Liver (tissue), 9 donors: ENCODE results near the gene EVL. TPM values are rescaled to one million over a fixed set of nuclear protein-coding genes. Genes with fewer than 3 reads are reported as not detected.

ENCODE experiments used
- DNase-seq: peaks from one replicate; pipeline ENCODE4 v3.0.0-alpha.2; 2017; ENCODE audit warnings: low spot score
- H3K27ac ChIP-seq, 2 donors: one replicate each; pipeline ENCODE4 v1.7.0; 2013; ENCODE audit warnings: inconsistent platforms in 2 of 2, low read length in 2 of 2, control low read depth in 1 of 2, low read depth in 1 of 2, mild to moderate bottlenecking in 1 of 2
- H3K27me3 ChIP-seq, 4 donors: one replicate each; pipeline versions ENCODE4 v1.6.1 to v1.7.0; 2013; ENCODE audit warnings: low read length in 3 of 4, inconsistent platforms in 1 of 4, mild to moderate bottlenecking in 1 of 4, moderate library complexity in 1 of 4; ENCODE audit not compliant: control insufficient read depth in 4 of 4, insufficient read depth in 4 of 4
- H3K36me3 ChIP-seq, 4 donors: one replicate each; pipeline versions ENCODE4 v1.6.1 to v1.7.0; 2013; ENCODE audit warnings: low read length in 3 of 4, mild to moderate bottlenecking in 3 of 4, low read depth in 1 of 4, moderate library complexity in 1 of 4; ENCODE audit not compliant: control insufficient read depth in 4 of 4, insufficient read depth in 3 of 4
- H3K4me1 ChIP-seq, 4 donors: one replicate each; pipeline versions ENCODE4 v1.6.1 to v1.7.0; 2013; ENCODE audit warnings: low read length in 3 of 4, mild to moderate bottlenecking in 3 of 4, moderate library complexity in 1 of 4; ENCODE audit not compliant: control insufficient read depth in 4 of 4, insufficient read depth in 4 of 4
- H3K4me3 ChIP-seq, 3 donors: one replicate each; pipeline versions ENCODE4 v1.6.1 to v1.7.0; 2013; ENCODE audit warnings: low read length in 3 of 3, control low read depth in 1 of 3, low read depth in 1 of 3, mild to moderate bottlenecking in 1 of 3
- H3K9ac ChIP-seq, 2 donors: one replicate each; pipeline ENCODE4 v1.7.0; 2013; ENCODE audit warnings: low read length in 2 of 2, mild to moderate bottlenecking in 2 of 2, moderate library complexity in 2 of 2, control low read depth in 1 of 2, low read depth in 1 of 2
- H3K9me3 ChIP-seq, 4 donors: one replicate each; pipeline versions ENCODE4 v1.6.1 to v1.7.0; 2013; ENCODE audit warnings: low read length in 3 of 4; ENCODE audit not compliant: control insufficient read depth in 4 of 4
- EGR1 ChIP-seq, 2 donors: IDR thresholded peaks; 2 replicates each; pipeline ENCODE4 v1.6.1; 2016 to 2018; ENCODE audit warnings: antibody characterized with exemption in 2 of 2, low read depth in 2 of 2
- FOXA1 ChIP-seq: IDR thresholded peaks from 2 replicates; pipeline ENCODE4 v1.6.1; 2016; ENCODE audit warnings: antibody characterized with exemption
- FOXA2 ChIP-seq: IDR thresholded peaks from 2 replicates; pipeline ENCODE4 v1.6.1; 2016; ENCODE audit warnings: antibody characterized with exemption
- HNF4A ChIP-seq, 2 donors: conservative IDR thresholded peaks; 2 replicates each; pipeline ENCODE4 v1.6.1; 2016; ENCODE audit warnings: antibody characterized with exemption in 2 of 2, mild to moderate bottlenecking in 2 of 2
- HNF4G ChIP-seq: IDR thresholded peaks from 2 replicates; pipeline ENCODE4 v1.6.1; 2016; ENCODE audit warnings: antibody characterized with exemption
- NR2F2 ChIP-seq: IDR thresholded peaks from 2 replicates; pipeline ENCODE4 v1.6.1; 2016; ENCODE audit warnings: antibody characterized with exemption
- RAD21 ChIP-seq, 2 donors: IDR thresholded peaks; 2 replicates each; pipeline ENCODE4 v1.6.1; 2016; ENCODE audit warnings: antibody characterized with exemption in 2 of 2, mild to moderate bottlenecking in 2 of 2
- REST ChIP-seq: IDR thresholded peaks from 2 replicates; pipeline ENCODE4 v1.6.1; 2016; ENCODE audit warnings: antibody characterized with exemption, mild to moderate bottlenecking
- SP1 ChIP-seq: IDR thresholded peaks from 2 replicates; pipeline ENCODE4 v1.6.1; 2018; ENCODE audit warnings: antibody characterized with exemption, mild to moderate bottlenecking
- TAF1 ChIP-seq: conservative IDR thresholded peaks from 2 replicates; pipeline ENCODE4 v1.6.1; 2016; ENCODE audit warnings: antibody characterized with exemption, mild to moderate bottlenecking
- YY1 ChIP-seq: IDR thresholded peaks from 2 replicates; pipeline ENCODE4 v1.6.1; 2016; ENCODE audit warnings: antibody characterized with exemption, mild to moderate bottlenecking
- ZBTB33 ChIP-seq: IDR thresholded peaks from 2 replicates; pipeline ENCODE4 v1.6.1; 2016; ENCODE audit warnings: antibody characterized with exemption
- WGBS: extraction: QIAGEN DNeasy Blood & Tissue Kit; methylation state at CpG from one replicate; pipeline ENCODE4 v1.1.7; 2013; 5-methylcytosine and 5-hydroxymethylcytosine counted together
- polyA plus RNA-seq, 2 donors: library from polyadenylated mRNA; stranded (reverse) in 1 of 2; unstranded in 1 of 2; fragments of 200-250 nt in 1 of 2; fragments of >200 nt in 1 of 2; fragmentation: Nextera tagmentation in 1 of 2; extraction: Ambion mirVana in 1 of 2; gene quantifications; one replicate each; pipeline versions ENCODE4 v1.2.1 to v1.2.3, GENCODE V29; 2013 to 2015
- total RNA-seq, 2 donors: library from RNA; depleted of rRNA; stranded (reverse); fragments of >200 nt; gene quantifications; one replicate each; pipeline ENCODE4 v1.2.3, GENCODE V29; 2014
- donor health status: healthy.
- donor health status: healthy.
- donor health status: healthy.
- donor health status: healthy.
- donor health status: healthy.

Gene EVL
- total and polyA plus RNA-seq, 4 donors, result 11.3 to 85.9 (median 33.9) TPM

GRCh38 chr14:100103250-100104005 lies 38.2 kb downstream of the EVL start:
- TF ChIP-seq NR2F2 (peak; percentile 36), REST (no peak), YY1 (no peak)
- peaks cover 3 to 12% (median 9%) of the 10 kb centered on the region in 4 donors for H3K4me1 ChIP-seq
- DNase-seq, result no peak
- WGBS, result 77% methylated on average over 10 of the region's 10 CpGs
- peak overlapping the region in 1 of 2 donors; percentile 5 for H3K27ac ChIP-seq
- no peaks in the 10 kb centered on the region for H3K9me3 ChIP-seq
- H3K4me3 ChIP-seq, result no peak overlapping the region
- no peak overlapping the region for H3K9ac ChIP-seq
- H3K36me3 ChIP-seq, result peaks cover 1 to 3% (median 2%) of the 10 kb centered on the region in 4 donors
- no peaks in the 10 kb centered on the region for H3K27me3 ChIP-seq

- Histone ChIP-seq H3K9me3 (no peaks in the 10 kb centered on the region), H3K9ac (no peak overlapping the region), H3K36me3 (peaks cover 0 to 1% (median 0%) of the 10 kb centered on the region in 4 donors), H3K27me3 (no peaks in the 10 kb centered on the region), H3K4me1 (peaks cover 3 to 12% (median 9%) of the 10 kb centered on the region in 4 donors), H3K27ac (no peak overlapping the region), H3K4me3 (no peak overlapping the region)
- no peak for DNase-seq
- no peak for TF ChIP-seq ZBTB33
- no peak for TF ChIP-seq TAF1
- peak; percentile 19 to 26 for TF ChIP-seq HNF4A (conservative IDR thresholded peaks at IDR 0.05)
- WGBS, result 68% methylated on average over 4 of the region's 4 CpGs
These were observed 38.8 kb downstream of the EVL start for GRCh38 chr14:100104006-100104352.

GRCh38 chr14:100104523-100105300 lies 39.5 kb downstream of the EVL start:
- Histone ChIP-seq H3K9ac (no peak overlapping the region), H3K27ac (no peak overlapping the region), H3K9me3 (no peaks in the 10 kb centered on the region), H3K27me3 (no peaks in the 10 kb centered on the region), H3K4me3 (no peak overlapping the region), H3K36me3 (no peaks in the 10 kb centered on the region), H3K4me1 (peaks cover 3 to 12% (median 9%) of the 10 kb centered on the region in 4 donors)
- no peak for DNase-seq
- WGBS, result 90% methylated on average over 7 of the region's 7 CpGs
- TF ChIP-seq RAD21 (IDR thresholded peaks at IDR 0.05), result no peak
- no peak for TF ChIP-seq FOXA1
- TF ChIP-seq HNF4G, result no peak
- no peak for TF ChIP-seq HNF4A (conservative IDR thresholded peaks at IDR 0.05)
- no peak for TF ChIP-seq EGR1 (IDR thresholded peaks at IDR 0.05; ENCODE audit: low read depth in 2 of 2)
- no peak for TF ChIP-seq ZBTB33
- TF ChIP-seq FOXA2, result no peak
- TF ChIP-seq SP1, result no peak
- no peak for TF ChIP-seq REST
- no peak for TF ChIP-seq YY1
- no peak for TF ChIP-seq TAF1
